GM18909 (cell line): ENCODE results near the gene TOMM20L.
"Not testable (repeated sequence)": the region's sequence is repeated elsewhere in the genome, so short reads cannot be mapped to it uniquely, and the experiment has no call there.

Source experiments
- ATAC-seq: cut with Tn5 transposase; IDR thresholded peaks from one replicate; pipeline ENCODE4 v1.9.1; 2021; ENCODE audit warnings: mild to moderate bottlenecking; ENCODE audit not compliant: unreplicated experiment, poor library complexity

The TOMM20L gene

GRCh38 chr14:58395812-58396788 is at the start of gene TOMM20L:
TOMM20L (plus strand) TSS chr14:58395930; CDS start chr14:58395958, 28 bp downstream.
- peak; percentile 95 for ATAC-seq

DNA sequence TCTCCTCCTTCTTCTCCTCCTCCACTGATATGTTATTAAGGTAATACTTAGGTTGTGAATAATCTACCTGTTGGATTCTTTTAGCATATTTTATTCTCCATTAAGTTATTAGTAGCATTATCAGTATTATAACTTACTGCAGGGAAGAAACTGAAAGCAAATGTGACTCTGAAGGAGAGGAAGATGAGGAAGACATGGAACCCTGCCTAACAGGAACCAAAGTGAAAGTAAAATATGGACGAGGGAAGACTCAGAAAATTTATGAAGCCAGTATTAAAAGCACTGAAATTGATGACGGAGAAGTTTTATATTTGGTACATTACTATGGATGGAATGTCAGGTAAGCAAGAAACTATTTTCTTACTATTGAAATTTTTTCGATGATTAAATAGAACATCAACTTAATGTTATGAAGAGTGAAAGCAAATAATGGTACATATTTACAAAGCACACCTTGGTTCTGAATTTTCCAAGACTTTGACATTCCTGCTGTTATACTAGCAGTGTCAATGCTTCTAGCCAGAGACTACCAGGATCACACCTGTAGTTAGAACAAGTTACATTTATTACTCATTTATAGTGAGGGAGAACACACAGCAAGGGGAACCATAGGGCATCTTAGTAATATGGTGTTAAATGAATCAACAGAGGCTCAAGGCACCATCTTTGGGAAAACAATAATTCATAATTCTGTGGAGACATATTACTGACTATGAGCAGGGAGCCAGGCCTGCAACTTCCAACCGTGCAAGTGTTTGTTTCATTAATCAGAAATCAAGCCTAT is 42.0 kb upstream of the TOMM20L start:
- ATAC-seq, result no peak

GRCh38 chr14:58354808-58355207 is 40.9 kb upstream of the TOMM20L start:
- ATAC-seq, result no peak

GRCh38 chr14:58356268-58356667 is 39.5 kb upstream of the TOMM20L start:
- no peak for ATAC-seq

DNA sequence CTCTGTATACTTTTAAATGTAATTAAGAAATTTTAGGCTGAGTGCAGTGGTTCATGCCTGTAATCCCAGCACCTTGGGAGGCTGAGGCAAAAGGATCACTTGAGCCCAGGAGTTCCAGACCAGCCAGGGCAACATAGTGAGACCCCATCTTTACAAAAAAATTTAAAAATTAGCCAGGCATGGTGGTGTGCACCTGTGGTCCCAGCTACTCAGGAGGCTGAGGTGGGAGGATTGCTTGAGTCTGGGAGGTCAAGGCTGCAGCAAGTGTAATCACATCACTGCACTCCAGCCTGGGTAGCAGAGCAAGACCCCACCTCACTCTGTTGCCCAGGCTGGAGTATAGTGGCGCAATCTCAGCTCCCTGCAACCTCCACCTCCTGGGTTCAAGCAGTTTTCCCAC is 33.5 kb upstream of the TOMM20L start:
- not testable (repeated sequence) for ATAC-seq

DNA sequence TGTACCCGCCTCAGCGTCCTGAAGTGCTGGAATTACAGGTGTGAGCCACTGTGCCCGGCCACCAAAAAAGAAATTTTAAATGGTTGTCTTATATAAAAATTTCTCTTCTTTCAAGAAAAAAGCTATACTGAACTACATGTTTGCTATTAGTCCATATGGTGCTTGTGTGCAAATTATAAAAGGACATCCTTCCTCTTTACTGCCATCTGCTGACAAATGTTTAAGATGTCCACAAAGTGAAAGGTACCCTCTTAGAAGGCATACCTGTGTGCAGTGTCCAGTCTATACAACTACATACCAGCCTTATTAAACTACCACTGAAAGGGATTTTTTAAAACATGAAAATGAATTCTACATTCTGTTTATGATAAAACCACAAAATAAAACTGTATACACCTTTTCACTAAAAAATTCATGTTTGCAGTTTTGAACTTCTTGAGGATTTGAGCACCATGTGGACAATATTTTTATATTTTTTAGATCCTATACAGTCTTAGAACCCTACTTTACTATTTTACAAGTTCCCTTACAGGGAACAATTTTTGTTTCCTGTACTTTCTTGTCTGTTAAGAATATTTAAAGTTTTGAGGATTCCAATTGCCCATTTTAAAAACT is 32.8 kb upstream of the TOMM20L start:
- ATAC-seq, result no peak

DNA sequence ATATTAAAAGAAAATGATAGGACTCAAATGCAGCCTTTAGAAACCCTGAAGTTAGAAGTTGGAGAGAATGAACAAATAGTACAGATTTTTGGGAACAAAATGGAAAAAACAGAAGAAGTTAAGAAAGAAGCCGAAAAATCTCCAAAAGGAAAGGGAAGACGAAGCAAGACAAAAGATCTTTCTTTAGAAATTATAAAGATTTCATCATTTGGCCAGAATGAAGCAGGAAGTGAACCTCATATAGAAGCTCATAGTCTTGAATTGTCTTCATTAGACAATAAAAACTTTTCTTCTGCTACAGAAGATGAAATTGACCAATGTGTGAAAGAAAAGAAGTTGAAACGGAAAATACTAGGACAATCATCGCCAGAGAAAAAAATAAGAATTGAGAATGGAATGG is 31.4 kb upstream of the TOMM20L start:
- ATAC-seq, result no peak

- ATAC-seq, result no peak
Observed at GRCh38 chr14:58367296-58367695, 28.4 kb upstream of the TOMM20L start.

DNA sequence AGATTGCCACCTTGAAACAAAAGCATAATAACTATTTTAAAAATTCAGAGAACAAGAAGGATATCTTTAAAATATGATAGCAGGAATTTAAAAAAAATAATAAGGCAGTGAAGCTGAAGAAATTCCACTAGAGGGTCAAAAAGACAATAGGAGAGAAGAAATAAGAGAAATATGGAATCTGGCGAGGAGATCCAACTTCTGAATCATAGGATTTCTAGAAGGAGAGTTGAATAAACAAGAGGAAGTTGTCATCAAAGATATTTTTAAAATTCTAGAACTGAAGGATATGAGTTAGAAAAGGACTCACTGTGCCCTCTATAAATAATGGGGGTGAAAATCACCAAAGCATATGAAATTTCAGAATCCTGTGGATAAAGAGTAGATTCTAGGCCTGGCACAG is 26.8 kb upstream of the TOMM20L start:
- no peak for ATAC-seq

- no peak for ATAC-seq
Observed at GRCh38 chr14:58376791-58377190, 18.9 kb upstream of the TOMM20L start.

GRCh38 chr14:58390830-58391229 is 4.9 kb upstream of the TOMM20L start:
- no peak for ATAC-seq

DNA sequence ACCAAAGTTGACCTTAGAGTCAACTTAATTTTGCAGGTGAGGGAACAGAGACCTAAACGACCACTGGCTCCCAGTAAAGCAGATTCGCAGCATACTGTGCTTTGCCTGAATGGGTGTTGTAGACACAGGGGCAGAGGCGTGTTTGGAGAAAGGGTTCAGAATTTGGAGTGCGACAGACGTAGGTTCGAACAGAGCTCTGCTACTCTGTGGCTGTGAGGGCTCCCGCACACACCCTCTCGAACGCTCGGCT is 243 bp upstream of the TOMM20L start:
- ATAC-seq, result no peak

- no peak for ATAC-seq
Observed at GRCh38 chr14:58397156-58397555, 1.4 kb downstream of the TOMM20L start.

- ATAC-seq, result no peak
Observed at GRCh38 chr14:58398495-58398894, 2.8 kb downstream of the TOMM20L start.

GRCh38 chr14:58398895-58399294 is 3.2 kb downstream of the TOMM20L start:
- no peak for ATAC-seq

DNA sequence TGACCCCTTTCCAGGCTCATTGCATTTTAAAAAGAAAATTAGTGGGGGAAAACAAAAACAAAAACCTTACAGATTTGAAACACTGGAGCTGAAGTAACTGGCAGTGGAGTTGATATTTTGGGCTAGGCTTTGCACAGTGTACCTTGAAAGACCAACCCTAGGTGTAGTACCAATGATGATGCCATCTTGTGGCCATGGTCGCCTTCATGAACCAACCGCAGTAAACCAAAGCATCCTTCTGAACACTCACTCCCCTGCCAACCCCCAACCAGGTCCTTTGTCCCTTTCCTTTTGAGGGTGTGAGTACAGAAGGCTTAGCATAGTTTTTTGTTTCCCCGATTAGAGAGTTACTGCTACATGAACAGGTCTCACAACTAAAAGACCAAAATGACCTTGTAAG is 5.9 kb downstream of the TOMM20L start:
- ATAC-seq, result no peak

GRCh38 chr14:58408681-58409215 is 13.0 kb downstream of the TOMM20L start:
- no peak for ATAC-seq

DNA sequence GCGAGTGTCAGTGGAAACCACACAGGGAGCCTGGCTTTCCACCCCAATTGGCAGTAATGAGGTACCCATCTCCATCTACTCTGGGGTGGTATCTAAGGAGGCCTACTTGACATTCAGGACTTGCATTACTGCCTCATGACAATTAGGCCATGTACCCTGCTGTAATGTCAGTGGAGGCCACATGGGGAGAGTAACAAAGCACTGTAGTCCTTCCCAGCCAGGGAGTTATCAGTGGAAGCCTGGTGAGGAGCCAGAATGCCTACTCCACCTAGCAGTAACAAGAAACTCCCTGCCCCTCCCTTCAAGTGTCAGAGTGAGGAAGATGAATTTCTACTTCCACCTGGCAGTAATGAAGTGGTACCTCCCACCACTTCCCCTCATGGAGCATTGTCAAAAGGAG is 19.1 kb downstream of the TOMM20L start:
- no peak for ATAC-seq

GRCh38 chr14:58415636-58416547 is 20.2 kb downstream of the TOMM20L start:
- ATAC-seq, result no peak

GRCh38 chr14:58416934-58417333 is 21.2 kb downstream of the TOMM20L start:
- ATAC-seq, result not testable (repeated sequence)
